Activated CD8-positive, alpha-beta memory T cell treated with anti-CD3 and anti-CD28 coated beads, Interleukin-2, amount 10 ng/mL, durations not matched to agents 7 days and 5 days (primary cell): Measurements from ENCODE around the gene DRD4. TPM values are rescaled to one million over a fixed set of nuclear protein-coding genes. Genes with fewer than 3 reads are reported as not detected.

Experiments used
- ATAC-seq: fragments of 150-1000 bp; cut with Tn5 transposase; one replicate; pipeline ENCODE4 v1.10.0; 2021; ENCODE audit warnings: moderate library complexity
- CTCF ChIA-PET: fragments of 350-600 bp; sonication (Branson Sonifier 250); formaldehyde crosslinking; loops from one replicate; lab custom pipeline; 2021; ENCODE audit warnings: antibody characterized with exemption; lab: Charles Lee
- DNase-seq: peaks from one replicate; pipeline ENCODE4 v3.0.0-alpha.2; 2020
- H3K27ac Mint-ChIP-seq: one replicate; pipeline ENCODE4 v1.8.0; 2021; ENCODE audit warnings: mild to moderate bottlenecking, mixed read lengths
- H3K27me3 Mint-ChIP-seq: one replicate; pipeline ENCODE4 v1.8.0; 2021; ENCODE audit warnings: mixed read lengths
- H3K36me3 Mint-ChIP-seq: one replicate; pipeline ENCODE4 v1.8.0; 2021; ENCODE audit warnings: mild to moderate bottlenecking, mixed read lengths
- H3K4me1 Mint-ChIP-seq: one replicate; pipeline ENCODE4 v1.8.0; 2021; ENCODE audit warnings: mixed read lengths
- H3K4me3 Mint-ChIP-seq: one replicate; pipeline ENCODE4 v1.8.0; 2021; ENCODE audit warnings: mild to moderate bottlenecking, moderate library complexity, mixed read lengths
- H3K9me3 Mint-ChIP-seq: one replicate; pipeline ENCODE4 v1.8.0; 2022; ENCODE audit warnings: low read depth, mixed read lengths
- total RNA-seq, 2 experiments: library from RNA; stranded (reverse); gene quantifications; one replicate each; pipeline ENCODE4 v1.2.3, GENCODE V29; 2021

Gene DRD4
- total RNA-seq, 2 experiments from 2014 or later, result 0.16 to 0.41 TPM

GRCh38 chr11:601573-602245, 35.4 kb upstream of the DRD4 start:
- CTCF ChIA-PET, result no interaction called here
- ATAC-seq (no peak), DNase-seq (no peak)
- Mint-ChIP-seq H3K36me3 (peaks cover 36% of the 10 kb centered on the region), H3K4me1 (peaks cover 5% of the 10 kb centered on the region), H3K27me3 (no peaks in the 10 kb centered on the region), H3K4me3 (no peak overlapping the region), H3K27ac (no peak overlapping the region), H3K9me3 (no peaks in the 10 kb centered on the region)

- no peak overlapping the region for H3K27ac Mint-ChIP-seq
- no peak for ATAC-seq
- no peaks in the 10 kb centered on the region for H3K4me1 Mint-ChIP-seq
- H3K4me3 Mint-ChIP-seq, result no peak overlapping the region
- DNase-seq, result no peak
- peaks cover 35% of the 10 kb centered on the region for H3K36me3 Mint-ChIP-seq
- no peaks in the 10 kb centered on the region for H3K9me3 Mint-ChIP-seq
- CTCF ChIA-PET, result interaction anchor here (0.9 to 1.4 kb wide), 2 partner anchors 9 to 120 kb away, joined by 3 to 6 read pairs; no protein-coding TSS in a partner anchor
- no peaks in the 10 kb centered on the region for H3K27me3 Mint-ChIP-seq
Observed at GRCh38 chr11:603154-603553, 33.9 kb upstream of the DRD4 start.

DNA sequence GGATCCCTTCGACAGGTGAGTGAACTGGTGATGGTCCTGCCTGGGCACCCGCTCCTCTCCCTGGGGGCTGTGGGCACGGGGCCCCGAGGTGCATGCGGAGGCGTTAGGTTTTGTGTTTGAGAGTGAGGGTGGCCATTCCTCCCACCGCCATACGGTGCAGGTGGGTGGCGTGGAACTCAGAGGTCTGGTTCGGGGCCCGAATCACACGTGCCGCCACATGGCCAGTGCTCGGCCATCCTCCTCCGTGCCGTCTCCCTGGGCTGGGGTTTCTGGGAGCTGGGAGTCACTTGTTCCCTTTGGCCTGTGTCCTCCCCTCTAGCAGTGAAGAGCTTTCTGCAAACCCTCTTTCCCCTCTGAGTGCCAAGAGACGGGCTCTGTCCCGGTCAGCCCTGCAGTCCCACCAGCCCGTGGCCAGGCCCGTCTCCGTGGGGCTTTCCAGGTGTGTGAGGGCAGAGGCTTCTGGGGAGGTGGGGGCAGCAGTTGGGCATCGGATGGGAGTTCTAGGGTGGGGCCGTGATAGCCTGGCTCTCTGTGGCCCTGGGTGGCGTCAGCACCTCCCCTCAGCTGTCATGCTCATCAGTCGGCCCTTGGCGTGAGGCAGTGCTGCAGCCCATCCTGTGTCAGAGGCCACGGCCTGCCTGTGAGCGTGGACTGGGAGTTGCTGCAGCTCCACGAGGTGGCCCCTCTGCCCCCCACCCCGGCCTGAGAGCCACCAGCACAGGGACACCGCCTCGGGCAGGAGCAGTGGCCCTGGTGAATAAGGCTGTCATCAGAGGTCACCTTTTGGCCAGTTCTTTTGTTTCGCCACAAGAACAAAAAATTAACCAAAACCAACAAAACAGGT, 31.6 kb upstream of the DRD4 start:
- no peaks in the 10 kb centered on the region for H3K4me1 Mint-ChIP-seq
- no peak for ATAC-seq
- CTCF ChIA-PET, result interaction anchor here (1.6 kb wide), 1 partner anchor 50 kb away, joined by 5 read pairs; no protein-coding TSS in a partner anchor
- no peak overlapping the region for H3K4me3 Mint-ChIP-seq
- peaks cover 29% of the 10 kb centered on the region for H3K36me3 Mint-ChIP-seq
- H3K27me3 Mint-ChIP-seq, result no peaks in the 10 kb centered on the region
- H3K9me3 Mint-ChIP-seq, result no peaks in the 10 kb centered on the region
- H3K27ac Mint-ChIP-seq, result no peak overlapping the region
- no peak for DNase-seq

- no peak for ATAC-seq
- Mint-ChIP-seq H3K4me3 (no peak overlapping the region), H3K36me3 (peaks cover 34% of the 10 kb centered on the region), H3K4me1 (peaks cover 3% of the 10 kb centered on the region), H3K27me3 (no peaks in the 10 kb centered on the region), H3K27ac (no peak overlapping the region), H3K9me3 (no peaks in the 10 kb centered on the region)
- CTCF ChIA-PET, result interaction anchor here (1.6 kb wide), 1 partner anchor 51 kb away, joined by 5 read pairs; no protein-coding TSS in a partner anchor
- DNase-seq, result no peak
Observed at GRCh38 chr11:606245-606644, 30.8 kb upstream of the DRD4 start.

- ATAC-seq (no peak), DNase-seq (no peak)
- Mint-ChIP-seq H3K36me3 (peaks cover 35% of the 10 kb centered on the region), H3K27ac (no peak overlapping the region), H3K27me3 (no peaks in the 10 kb centered on the region), H3K4me3 (no peak overlapping the region), H3K4me1 (peaks cover 4% of the 10 kb centered on the region), H3K9me3 (no peaks in the 10 kb centered on the region)
- CTCF ChIA-PET, result interaction anchor here (1.6 kb wide), 1 partner anchor 52 kb away, joined by 5 read pairs; no protein-coding TSS in a partner anchor
Observed at GRCh38 chr11:607020-607780, 29.9 kb upstream of the DRD4 start.

DNA sequence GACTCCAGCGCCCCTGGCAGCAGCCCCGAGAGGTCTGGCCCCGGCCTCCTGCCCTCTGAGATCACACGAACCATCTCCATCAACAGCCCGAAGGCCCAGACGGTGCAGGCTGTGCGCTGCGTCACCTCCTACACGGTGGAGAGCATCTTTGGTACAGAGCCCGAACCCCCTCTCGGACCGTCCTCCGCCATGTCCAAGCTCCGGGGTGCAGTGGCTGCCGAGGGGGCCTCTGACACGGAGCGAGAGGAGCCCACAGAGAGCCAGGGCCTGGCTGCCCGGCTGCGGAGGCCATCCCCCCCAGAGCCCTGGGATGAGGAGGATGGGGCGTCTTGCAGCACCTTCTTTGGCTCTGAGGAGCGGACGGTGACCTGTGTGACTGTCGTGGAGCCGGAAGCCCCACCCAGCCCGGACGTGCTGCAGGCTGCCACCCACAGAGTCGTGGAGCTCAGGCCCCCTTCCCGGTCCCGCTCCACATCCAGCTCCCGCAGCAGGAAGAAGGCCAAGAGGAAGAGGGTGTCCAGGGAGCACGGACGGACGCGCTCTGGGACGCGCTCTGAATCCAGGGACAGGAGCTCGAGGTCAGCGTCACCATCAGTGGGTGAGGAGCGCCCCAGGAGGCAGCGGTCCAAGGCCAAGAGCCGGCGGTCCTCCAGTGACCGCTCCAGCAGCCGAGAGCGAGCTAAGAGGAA, 29.0 kb upstream of the DRD4 start:
- H3K4me3 Mint-ChIP-seq, result no peak overlapping the region
- peaks cover 7% of the 10 kb centered on the region for H3K4me1 Mint-ChIP-seq
- no peak for ATAC-seq
- DNase-seq, result no peak
- no peak overlapping the region for H3K27ac Mint-ChIP-seq
- CTCF ChIA-PET, result interaction anchor here (1.1 to 1.6 kb wide), 2 partner anchors 53 to 89 kb away, joined by 3 read pairs; no protein-coding TSS in a partner anchor
- no peaks in the 10 kb centered on the region for H3K27me3 Mint-ChIP-seq
- H3K36me3 Mint-ChIP-seq, result peaks cover 39% of the 10 kb centered on the region
- no peaks in the 10 kb centered on the region for H3K9me3 Mint-ChIP-seq

DNA sequence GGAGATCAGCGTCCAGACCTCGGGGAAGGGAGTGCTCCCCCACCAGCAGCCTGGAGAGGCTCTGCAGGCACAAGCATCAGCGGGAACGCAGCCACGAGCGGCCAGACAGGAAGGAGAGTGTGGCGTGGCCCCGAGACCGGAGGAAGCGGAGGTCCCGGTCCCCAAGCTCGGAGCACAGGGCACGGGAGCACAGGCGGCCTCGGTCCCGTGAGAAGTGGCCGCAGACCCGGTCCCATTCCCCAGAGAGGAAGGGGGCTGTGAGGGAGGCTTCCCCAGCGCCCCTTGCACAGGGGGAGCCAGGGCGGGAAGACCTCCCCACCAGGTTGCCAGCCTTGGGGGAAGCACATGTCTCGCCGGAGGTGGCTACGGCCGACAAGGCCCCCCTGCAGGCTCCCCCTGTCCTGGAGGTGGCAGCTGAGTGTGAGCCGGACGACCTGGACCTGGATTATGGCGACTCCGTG, 28.2 kb upstream of the DRD4 start:
- Mint-ChIP-seq H3K4me3 (no peak overlapping the region), H3K27ac (peak overlapping the region; percentile 49), H3K27me3 (no peaks in the 10 kb centered on the region), H3K36me3 (peaks cover 41% of the 10 kb centered on the region), H3K9me3 (no peaks in the 10 kb centered on the region), H3K4me1 (peaks cover 10% of the 10 kb centered on the region)
- CTCF ChIA-PET, result interaction anchor here (1.1 to 1.6 kb wide), 2 partner anchors 54 to 90 kb away, joined by 3 read pairs; no protein-coding TSS in a partner anchor
- no peak for ATAC-seq
- DNase-seq, result no peak

DNA sequence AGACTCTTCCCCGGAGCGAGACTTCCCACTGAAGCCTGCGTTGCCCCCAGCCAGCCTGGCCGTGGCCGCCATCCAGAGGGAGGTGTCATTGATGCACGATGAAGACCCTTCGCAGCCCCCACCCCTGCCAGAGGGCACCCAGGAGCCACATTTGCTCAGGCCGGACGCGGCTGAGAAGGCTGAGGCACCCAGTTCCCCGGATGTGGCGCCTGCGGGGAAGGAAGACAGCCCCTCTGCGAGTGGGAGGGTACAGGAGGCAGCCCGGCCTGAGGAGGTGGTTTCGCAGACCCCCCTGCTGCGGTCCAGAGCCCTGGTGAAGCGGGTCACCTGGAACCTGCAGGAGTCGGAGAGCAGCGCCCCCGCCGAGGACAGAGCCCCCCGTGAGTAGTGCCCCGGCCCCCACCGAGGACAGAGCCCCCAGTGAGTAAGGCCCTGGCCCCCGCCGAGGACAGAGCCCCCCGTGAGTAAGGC, 27.7 kb upstream of the DRD4 start:
- CTCF ChIA-PET, result interaction anchor here (1.6 kb wide), 1 partner anchor 90 kb away, joined by 3 read pairs; no protein-coding TSS in a partner anchor
- Mint-ChIP-seq H3K27ac (no peak overlapping the region), H3K27me3 (no peaks in the 10 kb centered on the region), H3K36me3 (peaks cover 43% of the 10 kb centered on the region), H3K4me3 (no peak overlapping the region), H3K9me3 (no peaks in the 10 kb centered on the region), H3K4me1 (peaks cover 11% of the 10 kb centered on the region)
- DNase-seq (no peak), ATAC-seq (no peak)

- H3K4me3 Mint-ChIP-seq, result no peak overlapping the region
- H3K36me3 Mint-ChIP-seq, result peaks cover 44% of the 10 kb centered on the region
- H3K27ac Mint-ChIP-seq, result no peak overlapping the region
- no peaks in the 10 kb centered on the region for H3K27me3 Mint-ChIP-seq
- CTCF ChIA-PET, result no interaction called here
- DNase-seq (no peak), ATAC-seq (no peak)
- no peaks in the 10 kb centered on the region for H3K9me3 Mint-ChIP-seq
- H3K4me1 Mint-ChIP-seq, result peaks cover 14% of the 10 kb centered on the region
Observed at GRCh38 chr11:610146-610801, 26.8 kb upstream of the DRD4 start.

GRCh38 chr11:611001-611996, 25.8 kb upstream of the DRD4 start:
- no peak overlapping the region for H3K4me3 Mint-ChIP-seq
- CTCF ChIA-PET, result interaction anchor here (1.1 to 1.9 kb wide), 4 partner anchors 8 to 58 kb away, joined by 3 to 6 read pairs (median 4); no protein-coding TSS in a partner anchor
- no peaks in the 10 kb centered on the region for H3K27me3 Mint-ChIP-seq
- H3K36me3 Mint-ChIP-seq, result peaks cover 46% of the 10 kb centered on the region
- peak overlapping the region; percentile 68 for H3K27ac Mint-ChIP-seq
- peaks cover 15% of the 10 kb centered on the region for H3K4me1 Mint-ChIP-seq
- peak; percentile 48 for DNase-seq
- no peaks in the 10 kb centered on the region for H3K9me3 Mint-ChIP-seq
- ATAC-seq, result no peak
